ENCODE measurements around the gene CCNB2.

DNA sequence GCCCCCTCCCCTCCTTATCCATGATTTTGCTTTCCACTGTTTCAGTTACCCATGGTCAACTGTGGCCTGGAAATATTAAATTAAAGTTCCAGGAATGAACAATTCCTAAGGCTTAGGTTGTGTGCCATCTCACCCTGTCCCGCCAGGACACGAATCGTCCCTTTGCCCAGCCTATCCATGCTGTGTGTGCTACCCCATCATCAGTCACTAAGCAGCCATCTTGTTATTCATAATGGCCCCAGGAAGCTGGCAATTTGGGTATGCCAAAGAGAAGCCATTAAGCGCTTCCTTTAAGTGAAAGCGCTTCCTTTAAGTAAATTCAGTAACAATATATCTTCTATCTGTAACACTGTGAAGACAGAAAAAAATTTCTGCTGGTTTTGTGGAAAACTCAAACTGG, 52.5 kb downstream of the CCNB2 start:
- TF ChIP-seq, protein P1, sequence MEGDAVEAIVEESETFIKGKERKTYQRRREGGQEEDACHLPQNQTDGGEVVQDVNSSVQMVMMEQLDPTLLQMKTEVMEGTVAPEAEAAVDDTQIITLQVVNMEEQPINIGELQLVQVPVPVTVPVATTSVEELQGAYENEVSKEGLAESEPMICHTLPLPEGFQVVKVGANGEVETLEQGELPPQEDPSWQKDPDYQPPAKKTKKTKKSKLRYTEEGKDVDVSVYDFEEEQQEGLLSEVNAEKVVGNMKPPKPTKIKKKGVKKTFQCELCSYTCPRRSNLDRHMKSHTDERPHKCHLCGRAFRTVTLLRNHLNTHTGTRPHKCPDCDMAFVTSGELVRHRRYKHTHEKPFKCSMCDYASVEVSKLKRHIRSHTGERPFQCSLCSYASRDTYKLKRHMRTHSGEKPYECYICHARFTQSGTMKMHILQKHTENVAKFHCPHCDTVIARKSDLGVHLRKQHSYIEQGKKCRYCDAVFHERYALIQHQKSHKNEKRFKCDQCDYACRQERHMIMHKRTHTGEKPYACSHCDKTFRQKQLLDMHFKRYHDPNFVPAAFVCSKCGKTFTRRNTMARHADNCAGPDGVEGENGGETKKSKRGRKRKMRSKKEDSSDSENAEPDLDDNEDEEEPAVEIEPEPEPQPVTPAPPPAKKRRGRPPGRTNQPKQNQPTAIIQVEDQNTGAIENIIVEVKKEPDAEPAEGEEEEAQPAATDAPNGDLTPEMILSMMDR (IDR thresholded peaks at IDR 0.05; ENCODE audit: control extremely low read depth in 1 of 3, insufficient read depth in 1 of 3, low read depth in 1 of 3, low read length in 3 of 3) = no peak
- TF ChIP-seq POLR2A (IDR thresholded peaks at IDR 0.05; ENCODE audit: control extremely low read depth in 1 of 2, low read depth in 2 of 2, low read length in 2 of 2) (no peak), RAD21 (IDR thresholded peaks at IDR 0.05 in 1 of 2, conservative IDR thresholded peaks at IDR 0.05 in 1 of 2; ENCODE audit: low read depth in 2 of 2, low read length in 2 of 2) (no peak), EZH2 (IDR thresholded peaks at IDR 0.05; ENCODE audit: low read depth, low read length, severe bottlenecking) (no peak), CREB1 (IDR thresholded peaks at IDR 0.05) (no peak), POLR2AphosphoS5 (IDR thresholded peaks at IDR 0.05; ENCODE audit: low read depth, low read length) (no peak), RBBP5 (IDR thresholded peaks at IDR 0.05; ENCODE audit: borderline replicate concordance, low read depth, low read length) (no peak), CBX8 (IDR thresholded peaks at IDR 0.05; ENCODE audit: borderline replicate concordance, low read depth, low read length) (no peak), ZNF274 (IDR thresholded peaks at IDR 0.05; ENCODE audit: borderline replicate concordance, extremely low read depth, low read length) (no peak), SP2 (IDR thresholded peaks at IDR 0.05; ENCODE audit: low read length) (no peak), KDM5A (IDR thresholded peaks at IDR 0.05; ENCODE audit: low read length) (no peak)
- TF ChIP-seq, protein P2, sequence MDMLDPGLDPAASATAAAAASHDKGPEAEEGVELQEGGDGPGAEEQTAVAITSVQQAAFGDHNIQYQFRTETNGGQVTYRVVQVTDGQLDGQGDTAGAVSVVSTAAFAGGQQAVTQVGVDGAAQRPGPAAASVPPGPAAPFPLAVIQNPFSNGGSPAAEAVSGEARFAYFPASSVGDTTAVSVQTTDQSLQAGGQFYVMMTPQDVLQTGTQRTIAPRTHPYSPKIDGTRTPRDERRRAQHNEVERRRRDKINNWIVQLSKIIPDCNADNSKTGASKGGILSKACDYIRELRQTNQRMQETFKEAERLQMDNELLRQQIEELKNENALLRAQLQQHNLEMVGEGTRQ (IDR thresholded peaks at IDR 0.05; ENCODE audit: low read length) = no peak
